ENCODE data around the gene RAPGEF4. TPM values are rescaled to one million over a fixed set of nuclear protein-coding genes. Genes with fewer than 3 reads are reported as not detected.

RAPGEF4 gene
- total RNA-seq, 1 experiment from 2014 or later = not detected

- H3K9me3 Mint-ChIP-seq (ENCODE audit: unreplicated experiment) = no peaks in the 10 kb centered on the region
- TF ChIP-seq CTCF (IDR thresholded peaks at IDR 0.05; ENCODE audit: unreplicated experiment) = no peak
- H3K36me3 Mint-ChIP-seq (ENCODE audit: insufficient read depth, unreplicated experiment) = no peaks in the 10 kb centered on the region
- no peak overlapping the region for H3K27ac Mint-ChIP-seq (ENCODE audit: low read depth, unreplicated experiment)
- H3K4me1 Mint-ChIP-seq (ENCODE audit: insufficient read depth, unreplicated experiment) = peaks cover 12% of the 10 kb centered on the region
- intact Hi-C loops (cut with micrococcal nuclease) = no loop called here
- DNase-seq (ENCODE audit: unreplicated experiment) = no peak
- no peak overlapping the region for H3K4me3 Mint-ChIP-seq (ENCODE audit: unreplicated experiment)
- POLR2A ChIA-PET = interaction anchor here (0.7 to 1.3 kb wide), 2 partner anchors 16 to 37 kb away, joined by 3 to 5 read pairs; no protein-coding TSS in a partner anchor
- BruUV-seq (replicated peaks) = no TSS peak
- no peaks in the 10 kb centered on the region for H3K27me3 Mint-ChIP-seq (ENCODE audit: insufficient read depth, unreplicated experiment)
- CTCF ChIA-PET = interaction anchor here (0.6 to 2.4 kb wide), 5 partner anchors 11 to 36 kb away, joined by 3 to 8 read pairs (median 3); no protein-coding TSS in a partner anchor
Measured at GRCh38 chr2:173043897-173044519, 308.4 kb downstream of the RAPGEF4 start.

- no peak for TF ChIP-seq CTCF (IDR thresholded peaks at IDR 0.05; ENCODE audit: unreplicated experiment)
- CTCF ChIA-PET = interaction anchor here (0.6 to 2.4 kb wide), 5 partner anchors 12 to 35 kb away, joined by 3 to 8 read pairs (median 3); no protein-coding TSS in a partner anchor
- H3K36me3 Mint-ChIP-seq (ENCODE audit: insufficient read depth, unreplicated experiment) = no peaks in the 10 kb centered on the region
- no peak for DNase-seq (ENCODE audit: unreplicated experiment)
- H3K4me3 Mint-ChIP-seq (ENCODE audit: unreplicated experiment) = no peak overlapping the region
- no peak overlapping the region for H3K27ac Mint-ChIP-seq (ENCODE audit: low read depth, unreplicated experiment)
- BruUV-seq (replicated peaks) = no TSS peak
- no peaks in the 10 kb centered on the region for H3K9me3 Mint-ChIP-seq (ENCODE audit: unreplicated experiment)
- H3K27me3 Mint-ChIP-seq (ENCODE audit: insufficient read depth, unreplicated experiment) = no peaks in the 10 kb centered on the region
- intact Hi-C loops (cut with micrococcal nuclease) = no loop called here
- POLR2A ChIA-PET = interaction anchor here (1.3 kb wide), 1 partner anchor 17 kb away, joined by 5 read pairs; no protein-coding TSS in a partner anchor
- H3K4me1 Mint-ChIP-seq (ENCODE audit: insufficient read depth, unreplicated experiment) = peaks cover 17% of the 10 kb centered on the region
Measured at GRCh38 chr2:173044686-173045085, 309.0 kb downstream of the RAPGEF4 start.

GRCh38 chr2:173045181-173045580, 309.5 kb downstream of the RAPGEF4 start:
- DNase-seq (ENCODE audit: unreplicated experiment) = no peak
- Mint-ChIP-seq H3K36me3 (ENCODE audit: insufficient read depth, unreplicated experiment) (no peaks in the 10 kb centered on the region), H3K4me1 (ENCODE audit: insufficient read depth, unreplicated experiment) (peaks cover 22% of the 10 kb centered on the region), H3K4me3 (ENCODE audit: unreplicated experiment) (no peak overlapping the region), H3K27me3 (ENCODE audit: insufficient read depth, unreplicated experiment) (no peaks in the 10 kb centered on the region), H3K9me3 (ENCODE audit: unreplicated experiment) (no peaks in the 10 kb centered on the region), H3K27ac (ENCODE audit: low read depth, unreplicated experiment) (no peak overlapping the region)
- no TSS peak for BruUV-seq (replicated peaks)
- intact Hi-C loops (cut with micrococcal nuclease) = no loop called here
- POLR2A ChIA-PET = no interaction called here
- CTCF ChIA-PET = interaction anchor here (0.9 to 2.4 kb wide), 4 partner anchors 14 to 161 kb away, joined by 3 to 8 read pairs (median 4); no protein-coding TSS in a partner anchor
- TF ChIP-seq CTCF (IDR thresholded peaks at IDR 0.05; ENCODE audit: unreplicated experiment) = no peak

- H3K4me1 Mint-ChIP-seq (ENCODE audit: insufficient read depth, unreplicated experiment) = peaks cover 30% of the 10 kb centered on the region
- intact Hi-C loops (cut with micrococcal nuclease) = no loop called here
Measured at GRCh38 chr2:173048522-173048896, 312.9 kb downstream of the RAPGEF4 start.

More at GRCh38 chr2:173048522-173048896, 312.9 kb downstream of the RAPGEF4 start:
- ChIA-PET POLR2A (interaction anchor here (1.0 to 3.2 kb wide), 18 partner anchors 11 to 380 kb away, joined by 3 to 55 read pairs (median 11); partner anchors contain the start of gene MAP3K20), CTCF (interaction anchor here (0.7 to 1.9 kb wide), 4 partner anchors 18 to 162 kb away, joined by 3 to 7 read pairs (median 4); no protein-coding TSS in a partner anchor)
- Mint-ChIP-seq H3K27ac (ENCODE audit: low read depth, unreplicated experiment) (peak overlapping the region; percentile 98), H3K9me3 (ENCODE audit: unreplicated experiment) (no peaks in the 10 kb centered on the region), H3K27me3 (ENCODE audit: insufficient read depth, unreplicated experiment) (no peaks in the 10 kb centered on the region), H3K36me3 (ENCODE audit: insufficient read depth, unreplicated experiment) (peaks cover 6% of the 10 kb centered on the region), H3K4me3 (ENCODE audit: unreplicated experiment) (peak overlapping the region; percentile 62)
- no peak for DNase-seq (ENCODE audit: unreplicated experiment)
- no peak for TF ChIP-seq CTCF (IDR thresholded peaks at IDR 0.05; ENCODE audit: unreplicated experiment)
- no TSS peak for BruUV-seq (replicated peaks)

Measured in MCF 10A (cell line).